Body of pancreas (tissue), 4 donors: ENCODE results near the gene PLXDC2.

Experiments
- CTCF ChIP-seq, 7 experiments: fragments of 450-650 bp in 4 of 7; fragments of 200-600 bp in 3 of 7; sonication (generic) in 3 of 7; IDR thresholded peaks; one replicate each; pipeline ENCODE4 v1.5.1; 2016 to 2019; ENCODE audit warnings: antibody characterized with exemption in 7 of 7
- POLR2A ChIP-seq, 3 donors: fragments of 450-650 bp; IDR thresholded peaks; one replicate each; pipeline ENCODE4 v1.6.1; 2016; ENCODE audit warnings: antibody characterized with exemption in 3 of 3, mild to moderate bottlenecking in 2 of 3

- TF ChIP-seq CTCF (IDR thresholded peaks at IDR 0.05): no peak
- TF ChIP-seq POLR2A (IDR thresholded peaks at IDR 0.05): no peak
Measured at GRCh38 chr10:20147684-20148083, 331.5 kb downstream of the PLXDC2 start.
